Measurements from ENCODE around the gene ZSCAN20.
A peak's percentile ranks its signal among the peaks of the same experiment; 100 is the strongest.

The ZSCAN20 gene

GRCh38 chr1:33445108-33445507 lies 27.3 kb upstream of the ZSCAN20 start:
- DNase-seq, result no peak

GRCh38 chr1:33446590-33446989 lies 25.9 kb upstream of the ZSCAN20 start:
- no peak for DNase-seq

- no peak for DNase-seq
Measured at GRCh38 chr1:33454646-33455282, 17.7 kb upstream of the ZSCAN20 start.

- DNase-seq, result peak; percentile 92
Measured at GRCh38 chr1:33455539-33456501, 16.6 kb upstream of the ZSCAN20 start.

GRCh38 chr1:33456502-33456886 lies 16.0 kb upstream of the ZSCAN20 start:
- DNase-seq, result peak; percentile 56

GRCh38 chr1:33459691-33460090 lies 12.8 kb upstream of the ZSCAN20 start:
- DNase-seq, result no peak

- DNase-seq, result no peak
Measured at GRCh38 chr1:33460144-33460543, 12.3 kb upstream of the ZSCAN20 start.

- peak; percentile 45 for DNase-seq
Measured at GRCh38 chr1:33460947-33461629, 11.4 kb upstream of the ZSCAN20 start.

- DNase-seq, result no peak
Measured at GRCh38 chr1:33462405-33463164, 9.9 kb upstream of the ZSCAN20 start.

GRCh38 chr1:33464552-33464951 lies 7.9 kb upstream of the ZSCAN20 start:
- DNase-seq, result no peak

GRCh38 chr1:33465316-33465715 lies 7.1 kb upstream of the ZSCAN20 start:
- DNase-seq, result no peak

GRCh38 chr1:33466159-33466558 lies 6.3 kb upstream of the ZSCAN20 start:
- no peak for DNase-seq

- DNase-seq, result no peak
Measured at GRCh38 chr1:33468011-33468410, 4.4 kb upstream of the ZSCAN20 start.

GRCh38 chr1:33468531-33468930 lies 3.9 kb upstream of the ZSCAN20 start:
- DNase-seq, result peak; percentile 35

GRCh38 chr1:33468967-33469366 lies 3.5 kb upstream of the ZSCAN20 start:
- no peak for DNase-seq

GRCh38 chr1:33469691-33470090 lies 2.8 kb upstream of the ZSCAN20 start:
- peak; percentile 77 for DNase-seq

GRCh38 chr1:33470495-33471012 lies 1.9 kb upstream of the ZSCAN20 start:
- peak; percentile 94 for DNase-seq

GRCh38 chr1:33471416-33471815 lies 1.0 kb upstream of the ZSCAN20 start:
- DNase-seq, result no peak

GRCh38 chr1:33473900-33474299 lies 1.5 kb downstream of the ZSCAN20 start:
- DNase-seq, result no peak

GRCh38 chr1:33477451-33477850 lies 5.0 kb downstream of the ZSCAN20 start:
- DNase-seq, result no peak

GRCh38 chr1:33482412-33482811 lies 10.0 kb downstream of the ZSCAN20 start:
- no peak for DNase-seq

GRCh38 chr1:33488624-33489023 lies 16.2 kb downstream of the ZSCAN20 start:
- no peak for DNase-seq

GRCh38 chr1:33494929-33495328 lies 22.5 kb downstream of the ZSCAN20 start:
- no peak for DNase-seq

Data from hematopoietic multipotent progenitor cell treated with erythropoietin and hydrocortisone succinate and interleukin-3 and kit ligand, for 4 days (in vitro differentiated cells).